Measurements from ENCODE around the gene ZNF160.
"Not testable (repeated sequence)": the region's sequence is repeated elsewhere in the genome, so short reads cannot be mapped to it uniquely, and the experiment has no call there.

The ZNF160 gene

GRCh38 chr19:53103234-53104203 lies at the start of gene ZNF160:
ZNF160 (minus strand) TSS chr19:53103422; CDS start chr19:53086276, 17,146 bp downstream.
- peak; percentile 100 for DNase-seq

GRCh38 chr19:53147645-53148044 lies 44.4 kb upstream of the ZNF160 start:
- DNase-seq, result no peak

- no peak for DNase-seq
Measured at GRCh38 chr19:53140351-53140750, 37.1 kb upstream of the ZNF160 start.

GRCh38 chr19:53136432-53136831 lies 33.2 kb upstream of the ZNF160 start:
- no peak for DNase-seq

- peak; percentile 68 for DNase-seq
Measured at GRCh38 chr19:53132141-53132991, 29.1 kb upstream of the ZNF160 start, which contains the start of gene ZNF415. ZNF415 (minus strand) TSS chr19:53132910; CDS start chr19:53122676, 10,234 bp downstream.

- no peak for DNase-seq
Measured at GRCh38 chr19:53131727-53132126, 28.5 kb upstream of the ZNF160 start.

- DNase-seq, result no peak
Measured at GRCh38 chr19:53131085-53131590, 27.9 kb upstream of the ZNF160 start.

GRCh38 chr19:53130506-53130905 lies 27.3 kb upstream of the ZNF160 start:
- DNase-seq, result no peak

- not testable (repeated sequence) for DNase-seq
Measured at GRCh38 chr19:53126733-53127526, 23.7 kb upstream of the ZNF160 start.

- DNase-seq, result no peak
Measured at GRCh38 chr19:53123400-53123799, 20.2 kb upstream of the ZNF160 start.

- no peak for DNase-seq
Measured at GRCh38 chr19:53112286-53112685, 9.1 kb upstream of the ZNF160 start.

- no peak for DNase-seq
Measured at GRCh38 chr19:53109527-53109926, 6.3 kb upstream of the ZNF160 start.

- DNase-seq, result peak; percentile 78
Measured at GRCh38 chr19:53102756-53103233, 427 bp downstream of the ZNF160 start.

- no peak for DNase-seq
Measured at GRCh38 chr19:53102206-53102755, 941 bp downstream of the ZNF160 start.

GRCh38 chr19:53101518-53101917 lies 1.7 kb downstream of the ZNF160 start:
- DNase-seq, result no peak

GRCh38 chr19:53098570-53098969 lies 4.7 kb downstream of the ZNF160 start:
- DNase-seq, result not testable (repeated sequence)

GRCh38 chr19:53096982-53097690 lies 6.1 kb downstream of the ZNF160 start:
- not testable (repeated sequence) for DNase-seq

- not testable (repeated sequence) for DNase-seq
Measured at GRCh38 chr19:53096579-53096978, 6.6 kb downstream of the ZNF160 start.

GRCh38 chr19:53094754-53095575 lies 8.3 kb downstream of the ZNF160 start:
- no peak for DNase-seq

GRCh38 chr19:53092723-53093122 lies 10.5 kb downstream of the ZNF160 start:
- DNase-seq, result no peak

All from activated effector memory CD4-positive, alpha-beta T cell treated with anti-CD3 and anti-CD28 coated beads, Interleukin-2, amount 50 U/mL, for 16 hours (primary cell).